ENCODE results near the gene LENG8. TPM values are rescaled to one million over a fixed set of nuclear protein-coding genes. Genes with fewer than 3 reads are reported as not detected.
"Not testable (repeated sequence)": the region's sequence is repeated elsewhere in the genome, so short reads cannot be mapped to it uniquely, and the experiment has no call there.

Gene LENG8
- total RNA-seq, 2 experiments from 2014 or later = 610 to 639 TPM

GRCh38 chr19:54439174-54439851 lies 9.7 kb upstream of the LENG8 start:
- POLR2A ChIA-PET = interaction anchor here (1.2 to 1.8 kb wide), 3 partner anchors 9 to 26 kb away, joined by 3 to 6 read pairs (median 5); partner anchors contain the start of gene LENG8
- intact Hi-C loops (cut with DNase I, micrococcal nuclease) = no loop called here

DNA sequence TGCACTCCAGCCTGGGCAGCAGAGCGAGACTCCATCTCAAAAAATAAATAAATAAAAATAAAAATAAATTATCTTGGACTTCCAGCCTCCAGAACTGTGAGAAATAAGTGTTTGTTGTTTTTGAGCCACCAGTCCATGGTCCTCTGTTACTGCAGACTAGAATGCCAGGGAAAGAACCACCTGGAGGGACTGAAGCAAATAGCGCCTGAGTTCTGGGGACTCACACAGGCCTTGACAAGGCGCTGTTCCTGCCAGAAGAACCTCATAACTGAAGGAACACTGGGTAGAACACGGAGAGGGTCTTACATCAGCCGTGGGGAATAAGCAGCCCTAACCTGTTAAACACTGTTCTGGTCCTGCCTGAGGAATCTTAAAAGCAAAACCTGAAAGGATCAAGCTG lies 8.4 kb upstream of the LENG8 start:
- DNase-seq = no peak
- no peak for ATAC-seq (ENCODE audit: poor library complexity)

More at GRCh38 chr19:54439174-54439851, 9.7 kb upstream of the LENG8 start:
- Mint-ChIP-seq H3K36me3 (ENCODE audit: low read depth) (peaks cover 15% of the 10 kb centered on the region), H3K27me3 (no peaks in the 10 kb centered on the region), H3K27ac (no peak overlapping the region), H3K4me3 (no peak overlapping the region), H3K4me1 (ENCODE audit: low read depth) (peaks cover 26% of the 10 kb centered on the region), H3K9me3 (no peaks in the 10 kb centered on the region)
- Histone ChIP-seq H3K9me3 (ENCODE audit: control insufficient read depth in 1 of 2, insufficient read depth in 1 of 2, low read length in 2 of 2) (no peaks in the 10 kb centered on the region), H3K27ac (ENCODE audit: low read depth in 1 of 2, low read length in 2 of 2) (no peak overlapping the region), H3K27me3 (ENCODE audit: control insufficient read depth in 1 of 2, insufficient read depth in 2 of 2, low read length in 2 of 2) (no peaks in the 10 kb centered on the region), H3K36me3 (ENCODE audit: insufficient read depth, low read length) (peaks cover 8% of the 10 kb centered on the region), H3K4me3 (ENCODE audit: low read length) (no peak overlapping the region), H3K4me1 (ENCODE audit: insufficient read depth, low read length) (peaks cover 8% of the 10 kb centered on the region)
- DNase-seq (peak in 7 of 14 experiments; percentile 6 to 47 (median 31)), ATAC-seq (ENCODE audit: poor library complexity) (no peak)
- CTCF ChIA-PET = interaction anchor here (0.7 kb wide), 1 partner anchor 52 kb away, joined by 5 read pairs; no protein-coding TSS in a partner anchor
- TF ChIP-seq, protein P1, sequence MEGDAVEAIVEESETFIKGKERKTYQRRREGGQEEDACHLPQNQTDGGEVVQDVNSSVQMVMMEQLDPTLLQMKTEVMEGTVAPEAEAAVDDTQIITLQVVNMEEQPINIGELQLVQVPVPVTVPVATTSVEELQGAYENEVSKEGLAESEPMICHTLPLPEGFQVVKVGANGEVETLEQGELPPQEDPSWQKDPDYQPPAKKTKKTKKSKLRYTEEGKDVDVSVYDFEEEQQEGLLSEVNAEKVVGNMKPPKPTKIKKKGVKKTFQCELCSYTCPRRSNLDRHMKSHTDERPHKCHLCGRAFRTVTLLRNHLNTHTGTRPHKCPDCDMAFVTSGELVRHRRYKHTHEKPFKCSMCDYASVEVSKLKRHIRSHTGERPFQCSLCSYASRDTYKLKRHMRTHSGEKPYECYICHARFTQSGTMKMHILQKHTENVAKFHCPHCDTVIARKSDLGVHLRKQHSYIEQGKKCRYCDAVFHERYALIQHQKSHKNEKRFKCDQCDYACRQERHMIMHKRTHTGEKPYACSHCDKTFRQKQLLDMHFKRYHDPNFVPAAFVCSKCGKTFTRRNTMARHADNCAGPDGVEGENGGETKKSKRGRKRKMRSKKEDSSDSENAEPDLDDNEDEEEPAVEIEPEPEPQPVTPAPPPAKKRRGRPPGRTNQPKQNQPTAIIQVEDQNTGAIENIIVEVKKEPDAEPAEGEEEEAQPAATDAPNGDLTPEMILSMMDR (IDR thresholded peaks at IDR 0.05) = no peak

DNA sequence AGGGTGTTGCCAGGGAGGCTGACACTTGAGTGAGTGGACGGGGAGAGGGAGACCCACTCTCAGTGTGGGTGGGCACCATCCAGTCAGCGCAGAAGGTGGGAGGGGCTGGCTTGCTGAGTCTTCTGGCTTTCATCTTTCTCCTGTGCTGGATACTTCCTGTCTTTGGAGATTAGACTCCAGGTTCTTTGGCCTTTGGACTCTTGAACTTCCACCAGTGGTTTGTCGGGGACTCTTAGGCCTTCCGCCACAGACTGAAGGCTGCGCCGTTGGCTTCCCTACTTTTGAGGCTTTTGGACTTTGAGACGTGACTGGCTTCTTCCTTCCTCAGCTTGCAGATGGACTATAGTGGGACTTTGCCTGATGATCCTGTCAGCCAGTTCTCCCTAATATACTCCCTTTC lies 4.3 kb upstream of the LENG8 start:
- peaks cover 20% of the 10 kb centered on the region for H3K36me3 ChIP-seq (ENCODE audit: insufficient read depth, low read length)
- Mint-ChIP-seq H3K36me3 (ENCODE audit: low read depth) (peaks cover 38% of the 10 kb centered on the region), H3K4me3 (no peak overlapping the region), H3K4me1 (ENCODE audit: low read depth) (peaks cover 28% of the 10 kb centered on the region), H3K27me3 (no peaks in the 10 kb centered on the region), H3K27ac (peak overlapping the region; percentile 27), H3K9me3 (no peaks in the 10 kb centered on the region)
- CTCF ChIA-PET = no interaction called here
- H3K27me3 ChIP-seq (ENCODE audit: control insufficient read depth in 1 of 2, insufficient read depth in 2 of 2, low read length in 2 of 2) = no peaks in the 10 kb centered on the region
- DNase-seq = no peak
- peaks cover 16% of the 10 kb centered on the region for H3K4me1 ChIP-seq (ENCODE audit: insufficient read depth, low read length)
- POLR2A ChIA-PET = no interaction called here
- H3K9me3 ChIP-seq (ENCODE audit: control insufficient read depth in 1 of 2, insufficient read depth in 1 of 2, low read length in 2 of 2) = no peaks in the 10 kb centered on the region
- no peak overlapping the region for H3K27ac ChIP-seq (ENCODE audit: low read depth in 1 of 2, low read length in 2 of 2)
- TF ChIP-seq, protein P1 (IDR thresholded peaks at IDR 0.05) = no peak
- ATAC-seq (ENCODE audit: poor library complexity) = no peak
- intact Hi-C loops (cut with DNase I, micrococcal nuclease) = no loop called here
- no peak overlapping the region for H3K4me3 ChIP-seq (ENCODE audit: low read length)

More for the DNA sequence above, 8.4 kb upstream of the LENG8 start:
- H3K4me3 Mint-ChIP-seq = no peak overlapping the region
- Histone ChIP-seq H3K36me3 (ENCODE audit: insufficient read depth, low read length) (peaks cover 17% of the 10 kb centered on the region), H3K4me1 (ENCODE audit: insufficient read depth, low read length) (no peaks in the 10 kb centered on the region), H3K27me3 (ENCODE audit: control insufficient read depth in 1 of 2, insufficient read depth in 2 of 2, low read length in 2 of 2) (no peaks in the 10 kb centered on the region), H3K27ac (ENCODE audit: low read depth in 1 of 2, low read length in 2 of 2) (no peak overlapping the region), H3K9me3 (ENCODE audit: control insufficient read depth in 1 of 2, insufficient read depth in 1 of 2, low read length in 2 of 2) (no peaks in the 10 kb centered on the region), H3K4me3 (ENCODE audit: low read length) (no peak overlapping the region)
- ChIA-PET POLR2A (interaction anchor here (1.7 kb wide), 1 partner anchor 8 kb away, joined by 5 read pairs; the partner anchor contains the start of gene LENG8), CTCF (no interaction called here)
- intact Hi-C loops (cut with DNase I, micrococcal nuclease) = no loop called here
- no peaks in the 10 kb centered on the region for H3K9me3 Mint-ChIP-seq
- no peak overlapping the region for H3K27ac Mint-ChIP-seq
- peaks cover 18% of the 10 kb centered on the region for H3K4me1 Mint-ChIP-seq (ENCODE audit: low read depth)
- TF ChIP-seq, protein P1 (IDR thresholded peaks at IDR 0.05) = no peak
- no peaks in the 10 kb centered on the region for H3K27me3 Mint-ChIP-seq
- H3K36me3 Mint-ChIP-seq (ENCODE audit: low read depth) = peaks cover 20% of the 10 kb centered on the region

- H3K4me3 Mint-ChIP-seq; H3K9me3 ChIP-seq (ENCODE audit: control insufficient read depth in 1 of 2, insufficient read depth in 1 of 2, low read length in 2 of 2); H3K27ac ChIP-seq (ENCODE audit: low read depth in 1 of 2, low read length in 2 of 2); H3K4me3 ChIP-seq (ENCODE audit: low read length); intact Hi-C loops (cut with DNase I, micrococcal nuclease); H3K27ac Mint-ChIP-seq; H3K27me3 ChIP-seq (ENCODE audit: control insufficient read depth in 1 of 2, insufficient read depth in 2 of 2, low read length in 2 of 2); DNase-seq; ATAC-seq (ENCODE audit: poor library complexity); H3K9me3 Mint-ChIP-seq; CTCF ChIA-PET; H3K27me3 Mint-ChIP-seq; POLR2A ChIA-PET: not testable (repeated sequence)
- peaks cover 32% of the 10 kb centered on the region for H3K4me1 ChIP-seq (ENCODE audit: insufficient read depth, low read length)
- Mint-ChIP-seq H3K4me1 (ENCODE audit: low read depth) (peaks cover 44% of the 10 kb centered on the region), H3K36me3 (ENCODE audit: low read depth) (peaks cover 49% of the 10 kb centered on the region)
- peaks cover 26% of the 10 kb centered on the region for H3K36me3 ChIP-seq (ENCODE audit: insufficient read depth, low read length)
Observed at GRCh38 chr19:54446349-54446748, 2.6 kb upstream of the LENG8 start.

All from CD4-positive, alpha-beta T cell (primary cell).